ENCODE measurements around the gene MEPE. TPM values are rescaled to one million over a fixed set of nuclear protein-coding genes. Genes with fewer than 3 reads are reported as not detected.

MEPE gene
- not detected for polyA plus RNA-seq (ENCODE audit: insufficient read length in 4 of 4)

GRCh38 chr4:87832669-87833068, at the start of gene MEPE:
MEPE (plus strand) TSS chr4:87832969; CDS start chr4:87834715, 1,746 bp downstream.
- no peak for DNase-seq (ENCODE audit: low read depth in 4 of 4, low spot score in 3 of 4)

GRCh38 chr4:87783781-87784180, 49.0 kb upstream of the MEPE start:
- DNase-seq (ENCODE audit: low read depth in 4 of 4, low spot score in 3 of 4), result no peak

GRCh38 chr4:87785731-87786509, 46.8 kb upstream of the MEPE start:
- DNase-seq (ENCODE audit: low read depth in 4 of 4, low spot score in 3 of 4), result no peak

- peak in 1 of 4 donors; percentile 1 for DNase-seq (ENCODE audit: low read depth in 4 of 4, low spot score in 3 of 4)
Observed at GRCh38 chr4:87799301-87800113, 33.3 kb upstream of the MEPE start, which contains the start of gene IBSP. IBSP (plus strand) TSS chr4:87799554; CDS start chr4:87802362, 2,808 bp downstream.

GRCh38 chr4:87802858-87803257, 29.9 kb upstream of the MEPE start:
- DNase-seq (ENCODE audit: low read depth in 4 of 4, low spot score in 3 of 4), result no peak

- no peak for DNase-seq (ENCODE audit: low read depth in 4 of 4, low spot score in 3 of 4)
Observed at GRCh38 chr4:87803421-87803820, 29.3 kb upstream of the MEPE start.

GRCh38 chr4:87804871-87805270, 27.9 kb upstream of the MEPE start:
- DNase-seq (ENCODE audit: low read depth in 4 of 4, low spot score in 3 of 4), result no peak

GRCh38 chr4:87805971-87806370, 26.8 kb upstream of the MEPE start:
- no peak for DNase-seq (ENCODE audit: low read depth in 4 of 4, low spot score in 3 of 4)

GRCh38 chr4:87806520-87806919, 26.2 kb upstream of the MEPE start:
- DNase-seq (ENCODE audit: low read depth in 4 of 4, low spot score in 3 of 4), result no peak

- DNase-seq (ENCODE audit: low read depth in 4 of 4, low spot score in 3 of 4), result no peak
Observed at GRCh38 chr4:87807402-87807801, 25.4 kb upstream of the MEPE start.

GRCh38 chr4:87811977-87812376, 20.8 kb upstream of the MEPE start:
- DNase-seq (ENCODE audit: low read depth in 4 of 4, low spot score in 3 of 4), result no peak

GRCh38 chr4:87819281-87819919, 13.4 kb upstream of the MEPE start:
- no peak for DNase-seq (ENCODE audit: low read depth in 4 of 4, low spot score in 3 of 4)

- no peak for DNase-seq (ENCODE audit: low read depth in 4 of 4, low spot score in 3 of 4)
Observed at GRCh38 chr4:87823200-87823599, 9.6 kb upstream of the MEPE start.

- no peak for DNase-seq (ENCODE audit: low read depth in 4 of 4, low spot score in 3 of 4)
Observed at GRCh38 chr4:87823724-87824123, 9.0 kb upstream of the MEPE start.

GRCh38 chr4:87824352-87824751, 8.4 kb upstream of the MEPE start:
- no peak for DNase-seq (ENCODE audit: low read depth in 4 of 4, low spot score in 3 of 4)

- no peak for DNase-seq (ENCODE audit: low read depth in 4 of 4, low spot score in 3 of 4)
Observed at GRCh38 chr4:87834401-87834800, 1.6 kb downstream of the MEPE start.

- no peak for DNase-seq (ENCODE audit: low read depth in 4 of 4, low spot score in 3 of 4)
Observed at GRCh38 chr4:87835197-87835596, 2.4 kb downstream of the MEPE start.

GRCh38 chr4:87835743-87836142, 3.0 kb downstream of the MEPE start:
- DNase-seq (ENCODE audit: low read depth in 4 of 4, low spot score in 3 of 4), result no peak

- DNase-seq (ENCODE audit: low read depth in 4 of 4, low spot score in 3 of 4), result no peak
Observed at GRCh38 chr4:87838205-87838604, 5.4 kb downstream of the MEPE start.

- DNase-seq (ENCODE audit: low read depth in 4 of 4, low spot score in 3 of 4), result peak in 1 of 4 donors; percentile 6
Observed at GRCh38 chr4:87838890-87839591, 6.3 kb downstream of the MEPE start.

GRCh38 chr4:87839592-87839946, 6.8 kb downstream of the MEPE start:
- DNase-seq (ENCODE audit: low read depth in 4 of 4, low spot score in 3 of 4), result no peak
